Upper lobe of right lung (tissue), 1 donor: ENCODE results near the gene TEAD1. TPM values are rescaled to one million over a fixed set of nuclear protein-coding genes. Genes with fewer than 3 reads are reported as not detected.

ENCODE experiments used
- ATAC-seq: fragments of 200-7000 bp; cut with Tn5 transposase; one replicate; pipeline ENCODE4 v1.9.1; 2020; ENCODE audit warnings: mild to moderate bottlenecking, moderate library complexity
- DNase-seq: peaks from one replicate; pipeline ENCODE4 v3.0.0-alpha.2; 2020
- H3K27ac ChIP-seq: fragments of 200-600 bp; one replicate; pipeline ENCODE4 v1.8.0; 2022
- H3K27me3 ChIP-seq: fragments of 200-600 bp; one replicate; pipeline ENCODE4 v1.8.0; 2022; ENCODE audit warnings: mild to moderate bottlenecking
- H3K36me3 ChIP-seq: fragments of 200-600 bp; one replicate; pipeline ENCODE4 v1.8.0; 2022
- H3K4me1 ChIP-seq: fragments of 200-600 bp; one replicate; pipeline ENCODE4 v1.8.0; 2022
- H3K4me3 ChIP-seq: fragments of 200-600 bp; one replicate; pipeline ENCODE4 v1.8.0; 2022; ENCODE audit warnings: mild to moderate bottlenecking
- H3K9me3 ChIP-seq: fragments of 200-600 bp; one replicate; pipeline ENCODE4 v1.8.0; 2022
- CTCF ChIP-seq: fragments of 200-600 bp; IDR thresholded peaks from one replicate; pipeline ENCODE4 v1.8.0; 2022; ENCODE audit warnings: antibody characterized with exemption
- intact Hi-C: fragments of 100-400 bp; cut with DNase I; formaldehyde crosslinking; loops from one replicate; pipeline ENCODE4 v1.11.0; 2022
- total RNA-seq: library from RNA; stranded (reverse); fragmentation: NEBNext Ultra II Directional; extraction: Animal tissue kit (Norgen Biotek cat#: 25700); gene quantifications from one replicate; pipeline ENCODE4 v1.2.1, GENCODE V29; 2021
- donor health status: DM: no; HTN: yes; CAD: no; lungs with severe emphysema.

The TEAD1 gene
- total RNA-seq, 1 donor from 2014 or later = 72.3 TPM

DNA sequence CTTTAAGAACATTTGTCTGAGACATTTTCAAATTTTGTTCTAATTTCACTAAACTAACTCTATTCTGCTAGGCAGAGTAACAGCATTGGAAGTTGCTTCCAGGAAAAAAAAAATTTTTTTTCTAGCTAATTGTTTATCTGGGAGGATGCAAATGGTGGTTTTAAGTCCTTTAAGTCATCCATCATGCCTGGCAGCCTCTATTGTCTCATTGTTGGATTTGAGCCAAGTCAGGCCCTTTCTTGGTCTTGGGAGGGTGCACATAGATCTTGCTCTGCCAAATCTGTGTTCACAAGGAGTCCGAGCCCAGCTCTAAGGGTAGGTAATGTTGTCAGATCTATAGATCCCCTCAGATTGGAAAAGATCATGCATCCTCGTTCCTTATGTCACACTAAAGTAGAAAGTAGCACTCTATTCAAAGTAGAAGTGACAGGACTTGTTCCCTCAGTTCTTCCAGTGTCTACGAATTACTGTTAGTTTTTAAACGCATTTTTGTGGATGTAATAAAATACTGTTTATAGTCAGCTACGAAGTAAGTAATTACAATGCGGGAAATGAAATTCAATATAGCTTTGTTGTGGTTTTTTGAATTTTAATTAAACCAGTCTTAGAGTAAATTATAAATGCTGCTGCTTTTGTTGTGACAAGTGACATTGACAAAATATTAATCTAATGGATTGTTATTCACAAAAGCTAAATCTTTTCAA lies 168.9 kb downstream of the TEAD1 start:
- Histone ChIP-seq H3K4me1 (peaks cover 24% of the 10 kb centered on the region), H3K9me3 (no peaks in the 10 kb centered on the region), H3K27ac (no peak overlapping the region), H3K36me3 (no peaks in the 10 kb centered on the region), H3K4me3 (no peak overlapping the region), H3K27me3 (no peaks in the 10 kb centered on the region)
- no peak for DNase-seq
- intact Hi-C loops = no loop called here
- ATAC-seq = no peak
- no peak for TF ChIP-seq CTCF

- DNase-seq (no peak), ATAC-seq (no peak)
- TF ChIP-seq CTCF = no peak
- intact Hi-C loops = no loop called here
- Histone ChIP-seq H3K36me3 (no peaks in the 10 kb centered on the region), H3K4me1 (peaks cover 24% of the 10 kb centered on the region), H3K27ac (no peak overlapping the region), H3K4me3 (no peak overlapping the region), H3K9me3 (no peaks in the 10 kb centered on the region), H3K27me3 (no peaks in the 10 kb centered on the region)
Measured at GRCh38 chr11:12845163-12845562, 170.9 kb downstream of the TEAD1 start.

DNA sequence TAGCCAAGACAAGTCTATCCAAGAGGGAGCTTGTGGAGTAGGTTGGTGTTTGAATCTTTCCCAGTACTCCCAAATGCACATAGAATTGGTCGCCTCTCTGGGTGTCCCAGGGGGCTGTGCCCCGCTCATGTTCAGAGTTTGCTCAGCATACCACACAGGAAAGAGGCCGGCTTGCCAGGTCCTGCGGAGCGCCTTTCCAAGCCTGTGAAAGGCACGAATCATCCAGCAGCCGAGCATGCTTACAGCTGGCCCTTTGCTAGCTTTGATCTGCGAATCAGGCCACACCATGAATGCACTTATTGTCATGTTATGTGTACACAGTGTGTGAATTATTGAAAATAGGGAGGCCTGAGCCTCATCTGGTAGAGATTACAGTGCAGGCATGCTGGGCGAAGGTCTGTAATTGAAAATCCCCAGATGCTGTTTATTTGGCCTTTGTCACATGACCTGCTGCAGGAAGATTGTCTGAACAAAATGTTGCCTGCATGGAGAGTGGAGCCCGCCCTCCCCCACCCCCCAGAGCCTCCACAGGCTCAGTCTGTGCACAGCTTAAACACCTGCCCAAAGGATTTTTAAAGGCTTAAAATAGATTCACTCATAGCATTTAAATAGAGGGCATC lies 171.6 kb downstream of the TEAD1 start:
- no peak for DNase-seq
- TF ChIP-seq CTCF = no peak
- Histone ChIP-seq H3K27ac (no peak overlapping the region), H3K9me3 (no peaks in the 10 kb centered on the region), H3K27me3 (no peaks in the 10 kb centered on the region), H3K4me1 (peaks cover 24% of the 10 kb centered on the region), H3K4me3 (no peak overlapping the region), H3K36me3 (no peaks in the 10 kb centered on the region)
- intact Hi-C loops = no loop called here
- peak; percentile 44 for ATAC-seq

- intact Hi-C loops = no loop called here
- Histone ChIP-seq H3K9me3 (no peaks in the 10 kb centered on the region), H3K27ac (no peak overlapping the region), H3K27me3 (no peaks in the 10 kb centered on the region), H3K36me3 (no peaks in the 10 kb centered on the region), H3K4me1 (peaks cover 24% of the 10 kb centered on the region), H3K4me3 (no peak overlapping the region)
- ATAC-seq (no peak), DNase-seq (no peak)
- no peak for TF ChIP-seq CTCF
Measured at GRCh38 chr11:12846786-12847615, 172.8 kb downstream of the TEAD1 start.

DNA sequence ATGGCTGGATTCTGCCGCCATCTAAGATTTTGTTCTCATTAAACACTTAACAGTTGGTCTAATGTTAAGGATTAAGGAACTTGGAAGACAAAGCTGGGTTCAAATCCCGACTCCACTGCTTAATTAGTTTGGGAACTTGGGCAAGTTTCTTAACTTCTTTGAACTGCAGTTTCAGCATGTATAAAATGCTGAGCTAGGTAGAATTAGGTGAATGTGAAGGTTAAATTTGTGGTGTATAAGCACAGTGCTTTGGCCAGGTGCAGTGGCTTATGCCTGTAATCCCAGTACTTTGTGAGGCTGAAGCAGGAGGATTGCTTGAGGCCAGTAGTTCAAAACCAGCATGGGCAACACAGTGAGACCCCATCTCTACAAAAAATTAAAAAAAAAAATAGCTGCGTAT lies 174.2 kb downstream of the TEAD1 start:
- TF ChIP-seq CTCF = no peak
- intact Hi-C loops = no loop called here
- no peak overlapping the region for H3K27ac ChIP-seq
- no peak for ATAC-seq
- H3K9me3 ChIP-seq = no peaks in the 10 kb centered on the region
- H3K27me3 ChIP-seq = no peaks in the 10 kb centered on the region
- H3K4me3 ChIP-seq = no peak overlapping the region
- H3K36me3 ChIP-seq = no peaks in the 10 kb centered on the region
- DNase-seq = no peak
- peaks cover 16% of the 10 kb centered on the region for H3K4me1 ChIP-seq
